Heart left ventricle (tissue), 16 donors: ENCODE measurements around the gene MGMT. TPM values are rescaled to one million over a fixed set of nuclear protein-coding genes. Genes with fewer than 3 reads are reported as not detected.
A peak's percentile ranks its signal among the peaks of the same experiment; 100 is the strongest.

Experiments used
- ATAC-seq, 4 donors: fragments of 200-7000 bp; cut with Tn5 transposase; one replicate each; pipeline ENCODE4 v1.9.1; 2020 to 2022; ENCODE audit warnings: moderate library complexity in 4 of 4, mild to moderate bottlenecking in 3 of 4, moderate number of reproducible peaks in 1 of 4
- DNase-seq, 5 donors: peaks; one replicate each; pipeline ENCODE4 v3.0.0-alpha.2; 2020
- H3K27ac ChIP-seq, 12 donors: fragments of 200-600 bp; sonication (generic) in 4 of 12; one replicate each; pipeline versions ENCODE4 v1.5.0 to v1.8.0; 2016 to 2022; ENCODE audit warnings: mild to moderate bottlenecking in 2 of 12
- H3K27me3 ChIP-seq, 9 donors: fragments of 200-600 bp; sonication (generic) in 2 of 9; one replicate each; pipeline versions ENCODE4 v1.5.1 to v1.8.0; 2016 to 2022; ENCODE audit warnings: mild to moderate bottlenecking in 3 of 9
- H3K36me3 ChIP-seq, 9 donors: fragments of 200-600 bp; sonication (generic) in 2 of 9; one replicate each; pipeline versions ENCODE4 v1.5.0 to v1.8.0; 2018 to 2022; ENCODE audit warnings: mild to moderate bottlenecking in 2 of 9
- H3K4me1 ChIP-seq, 12 donors: fragments of 200-600 bp; sonication (generic) in 4 of 12; one replicate each; pipeline versions ENCODE4 v1.5.0 to v1.8.0; 2016 to 2022; ENCODE audit warnings: mild to moderate bottlenecking in 3 of 12
- H3K4me3 ChIP-seq, 12 donors: fragments of 200-600 bp; sonication (generic) in 4 of 12; one replicate each; pipeline versions ENCODE4 v1.5.0 to v1.8.0; 2017 to 2022; ENCODE audit warnings: mild to moderate bottlenecking in 9 of 12, moderate library complexity in 4 of 12
- H3K9me3 ChIP-seq, 12 donors: fragments of 200-600 bp; sonication (generic) in 4 of 12; one replicate each; pipeline versions ENCODE4 v1.5.0 to v1.8.0; 2016 to 2022; ENCODE audit warnings: mild to moderate bottlenecking in 1 of 12
- CTCF ChIP-seq, 12 donors: fragments of 200-600 bp; sonication (generic) in 4 of 12; IDR thresholded peaks; one replicate each; pipeline versions ENCODE4 v1.5.0 to v1.8.0; 2018 to 2022; ENCODE audit warnings: antibody characterized with exemption in 12 of 12, mild to moderate bottlenecking in 5 of 12
- POLR2A ChIP-seq, 2 donors: fragments of 450-650 bp; IDR thresholded peaks; one replicate each; pipeline ENCODE4 v1.6.1; 2017; ENCODE audit warnings: antibody characterized with exemption in 2 of 2, mild to moderate bottlenecking in 2 of 2, moderate library complexity in 2 of 2
- WGBS, 4 donors: extraction: QIAGEN DNeasy Blood & Tissue Kit in 2 of 4; methylation state at CpG; one replicate each; pipeline versions ENCODE4 v1.1.5 to v1.1.7; 2013 to 2018; 5-methylcytosine and 5-hydroxymethylcytosine counted together
- intact Hi-C, 10 donors: fragments of 100-400 bp; cut with DNase I; formaldehyde crosslinking; loops; one replicate each; pipeline versions ENCODE4 v1.11.1 to v1.14.2; 2022
- polyA plus RNA-seq, 2 donors: library from polyadenylated mRNA; stranded (reverse); fragments of 200-250 nt; gene quantifications; one replicate each; pipeline ENCODE4 v1.2.3, GENCODE V29; 2013
- total RNA-seq, 9 donors: library from RNA; depleted of rRNA in 2 of 9; stranded (reverse); fragments of >200 nt in 2 of 9; fragmentation: NEBNext Ultra II Directional in 3 of 9; extraction: Animal tissue kit (Norgen Biotek cat#: 25700) in 3 of 9; gene quantifications; one replicate each; pipeline versions ENCODE4 v1.1.0 to v1.2.4, GENCODE V29; 2016 to 2023
- donor health status: ischemic (EF 13 %, LVEDD 7.1; RV severe dilation, severe dysfunction).
- donor health status: healthy with polysubstance abuse.
- donor health status: DM: no; HTN: yes; CAD: no.
- donor health status: DM: no; HTN: no; CAD: no.
- donor health status: ischemic (EF 25% LVEDD 6.9; RV normal size, moderate dysfunction).
- donor health status: ischemic (EF 25% LVEDD 5.7; RV mildly dilated, moderate dysfunction).
- donor health status: healthy.
- donor health status: DM: yes; HTN: yes; CAD: no.
- donor health status: ischemic (EF 35%, LVEDD 5.7; RV mildly dilated, moderate dysfunction).
- donor health status: nonischemic (EF 11% LVEDD 7.7; RV severe dilation, severe dysfunction).
- donor health status: DM: yes; HTN: yes; CAD: no.
- donor health status: PGD.
- donor health status: ischemic (EF 29% LVEDD 5.4; RV normal size, mild dysfunction).
- donor health status: nonischemic (EF 23%, LVEDD 6.1; RV moderate dilation, normal function).

The MGMT gene
- total and polyA plus RNA-seq, 11 donors = 6.2 to 25.3 (median 11.6) TPM

GRCh38 chr10:129670124-129670523 lies 203.1 kb downstream of the MGMT start:
- Histone ChIP-seq H3K36me3 (no peaks in the 10 kb centered on the region), H3K27ac (no peak overlapping the region), H3K4me1 (no peaks in the 10 kb centered on the region), H3K4me3 (no peak overlapping the region), H3K27me3 (no peaks in the 10 kb centered on the region), H3K9me3 (peaks cover 0 to 18% (median 6%) of the 10 kb centered on the region in 12 donors)
- DNase-seq (no peak), ATAC-seq (no peak)
- WGBS, 4 donors = 93 to 96% (median 95%) methylated on average over 1 of the region's 1 CpG
- TF ChIP-seq CTCF (IDR thresholded peaks at IDR 0.05) (no peak), POLR2A (IDR thresholded peaks at IDR 0.05) (no peak)
- intact Hi-C loops = no loop called here

- ATAC-seq (no peak), DNase-seq (no peak)
- no peak overlapping the region for H3K27ac ChIP-seq
- no peak overlapping the region for H3K4me3 ChIP-seq
- no peaks in the 10 kb centered on the region for H3K27me3 ChIP-seq
- no peaks in the 10 kb centered on the region for H3K4me1 ChIP-seq
- peaks cover 0 to 18% (median 6%) of the 10 kb centered on the region in 12 donors for H3K9me3 ChIP-seq
- H3K36me3 ChIP-seq = no peaks in the 10 kb centered on the region
- intact Hi-C loops = no loop called here
- TF ChIP-seq POLR2A (IDR thresholded peaks at IDR 0.05) (no peak), CTCF (IDR thresholded peaks at IDR 0.05) (no peak)
- 95 to 99% (median 96%) methylated on average over 4 of the region's 4 CpGs for WGBS, 4 donors
Measured at GRCh38 chr10:129673292-129673691, 206.3 kb downstream of the MGMT start.

- no peak overlapping the region for H3K27ac ChIP-seq
- intact Hi-C loops = no loop called here
- peak in 1 of 4 donors; percentile 54 for ATAC-seq
Measured at GRCh38 chr10:129675027-129675769, 208.2 kb downstream of the MGMT start.

GRCh38 chr10:129676014-129676413 lies 209.0 kb downstream of the MGMT start:
- H3K36me3 ChIP-seq = no peaks in the 10 kb centered on the region
- no peak overlapping the region for H3K4me3 ChIP-seq
- DNase-seq (no peak), ATAC-seq (no peak)
- no peak for TF ChIP-seq CTCF (IDR thresholded peaks at IDR 0.05)
- TF ChIP-seq POLR2A (IDR thresholded peaks at IDR 0.05) = no peak
- peaks cover 0 to 2% (median 0%) of the 10 kb centered on the region in 12 donors for H3K9me3 ChIP-seq
- intact Hi-C loops = no loop called here
- H3K4me1 ChIP-seq = no peaks in the 10 kb centered on the region
- no peak overlapping the region for H3K27ac ChIP-seq
- no peaks in the 10 kb centered on the region for H3K27me3 ChIP-seq
- 79 to 83% (median 81%) methylated on average over 12 of the region's 12 CpGs for WGBS, 4 donors

More at GRCh38 chr10:129675027-129675769, 208.2 kb downstream of the MGMT start:
- H3K9me3 ChIP-seq = peaks cover 0 to 11% (median 3%) of the 10 kb centered on the region in 12 donors
- 75 to 95% (median 91%) methylated on average over 17 of the region's 17 CpGs for WGBS, 4 donors
- no peaks in the 10 kb centered on the region for H3K4me1 ChIP-seq
- no peak for TF ChIP-seq CTCF (IDR thresholded peaks at IDR 0.05)
- TF ChIP-seq POLR2A (IDR thresholded peaks at IDR 0.05) = no peak
- DNase-seq = no peak
- H3K36me3 ChIP-seq = no peaks in the 10 kb centered on the region
- no peaks in the 10 kb centered on the region for H3K27me3 ChIP-seq
- no peak overlapping the region for H3K4me3 ChIP-seq
